ENCODE measurements around the gene SNAP23. TPM values are rescaled to one million over a fixed set of nuclear protein-coding genes. Genes with fewer than 3 reads are reported as not detected.

Gene SNAP23
- total RNA-seq, 3 donors from 2014 or later, result 75.8 to 88.0 (median 76.0) TPM

- Histone ChIP-seq H3K27me3 (no peaks in the 10 kb centered on the region), H3K4me1 (no peaks in the 10 kb centered on the region), H3K27ac (no peak overlapping the region), H3K9me3 (no peaks in the 10 kb centered on the region), H3K36me3 (no peaks in the 10 kb centered on the region), H3K4me3 (no peak overlapping the region)
- DNase-seq (ENCODE audit: low spot score in 2 of 2), result no peak
- no peak for TF ChIP-seq POLR2AphosphoS5 (IDR thresholded peaks at IDR 0.05)
- no peak for TF ChIP-seq CTCF (IDR thresholded peaks at IDR 0.05)
- TF ChIP-seq POLR2A (IDR thresholded peaks at IDR 0.05), result no peak
- intact Hi-C loops (cut with DNase I; ENCODE audit: low total_unique reads), result no loop called here
Observed at GRCh38 chr15:42453826-42454225, 41.6 kb upstream of the SNAP23 start.

GRCh38 chr15:42456531-42456930, 38.9 kb upstream of the SNAP23 start:
- TF ChIP-seq POLR2A (IDR thresholded peaks at IDR 0.05) (no peak), CTCF (IDR thresholded peaks at IDR 0.05) (no peak), POLR2AphosphoS5 (IDR thresholded peaks at IDR 0.05) (no peak)
- Histone ChIP-seq H3K9me3 (no peaks in the 10 kb centered on the region), H3K4me1 (no peaks in the 10 kb centered on the region), H3K4me3 (peak overlapping the region; percentile 28 to 51 (median 34)), H3K27me3 (no peaks in the 10 kb centered on the region), H3K27ac (peak overlapping the region; percentile 86 to 92), H3K36me3 (no peaks in the 10 kb centered on the region)
- intact Hi-C loops (cut with DNase I; ENCODE audit: low total_unique reads), result no loop called here
- no peak for DNase-seq (ENCODE audit: low spot score in 2 of 2)

- H3K4me3 ChIP-seq, result peak overlapping the region; percentile 28 to 51 (median 34)
- DNase-seq (ENCODE audit: low spot score in 2 of 2), result no peak
- no peaks in the 10 kb centered on the region for H3K27me3 ChIP-seq
- H3K36me3 ChIP-seq, result no peaks in the 10 kb centered on the region
- H3K27ac ChIP-seq, result peak overlapping the region; percentile 86 to 92
- TF ChIP-seq CTCF (IDR thresholded peaks at IDR 0.05) (no peak), POLR2A (IDR thresholded peaks at IDR 0.05) (no peak), POLR2AphosphoS5 (IDR thresholded peaks at IDR 0.05) (peak in 1 of 3 donors; percentile 7)
- intact Hi-C loops (cut with DNase I; ENCODE audit: low total_unique reads), result no loop called here
- no peaks in the 10 kb centered on the region for H3K9me3 ChIP-seq
- no peaks in the 10 kb centered on the region for H3K4me1 ChIP-seq
Observed at GRCh38 chr15:42456971-42457370, 38.5 kb upstream of the SNAP23 start.

GRCh38 chr15:42457445-42458442, 37.7 kb upstream of the SNAP23 start:
- H3K36me3 ChIP-seq, result no peaks in the 10 kb centered on the region
- DNase-seq (ENCODE audit: low spot score in 2 of 2), result peak in 1 of 2 donors; percentile 61
- H3K4me1 ChIP-seq, result no peaks in the 10 kb centered on the region
- H3K27ac ChIP-seq, result peak overlapping the region; percentile 86 to 92
- H3K27me3 ChIP-seq, result no peaks in the 10 kb centered on the region
- H3K9me3 ChIP-seq, result no peaks in the 10 kb centered on the region
- H3K4me3 ChIP-seq, result peak overlapping the region; percentile 28 to 51 (median 34)
- intact Hi-C loops (cut with DNase I; ENCODE audit: low total_unique reads), result no loop called here
- peak in 1 of 3 donors; percentile 30 for TF ChIP-seq POLR2AphosphoS5 (IDR thresholded peaks at IDR 0.05)
- TF ChIP-seq POLR2A (IDR thresholded peaks at IDR 0.05), result no peak

- peak overlapping the region; percentile 23 to 38 for H3K27ac ChIP-seq
- no peak for TF ChIP-seq POLR2AphosphoS5 (IDR thresholded peaks at IDR 0.05)
- no peak for TF ChIP-seq POLR2A (IDR thresholded peaks at IDR 0.05)
- no peak for TF ChIP-seq CTCF (IDR thresholded peaks at IDR 0.05)
- peaks cover 4% of the 10 kb centered on the region for H3K36me3 ChIP-seq
- no peak for DNase-seq (ENCODE audit: low spot score in 2 of 2)
- no peaks in the 10 kb centered on the region for H3K4me1 ChIP-seq
- H3K27me3 ChIP-seq, result no peaks in the 10 kb centered on the region
- no peak overlapping the region for H3K4me3 ChIP-seq
- H3K9me3 ChIP-seq, result no peaks in the 10 kb centered on the region
- intact Hi-C loops (cut with DNase I; ENCODE audit: low total_unique reads), result no loop called here
Observed at GRCh38 chr15:42461261-42461660, 34.2 kb upstream of the SNAP23 start.
